Stimulated activated CD4-positive, alpha-beta T cell treated with anti-CD3 and anti-CD28 coated beads, Interleukin-1b, Interleukin-23, amount 100 ng/mL, for 48 hours (primary cell): ENCODE measurements around the gene RALGAPA2.
A peak's percentile ranks its signal among the peaks of the same experiment; 100 is the strongest.

Experiments used
- DNase-seq: peaks from one replicate; pipeline ENCODE4 v3.0.0-alpha.2; 2020

RALGAPA2 gene

DNA sequence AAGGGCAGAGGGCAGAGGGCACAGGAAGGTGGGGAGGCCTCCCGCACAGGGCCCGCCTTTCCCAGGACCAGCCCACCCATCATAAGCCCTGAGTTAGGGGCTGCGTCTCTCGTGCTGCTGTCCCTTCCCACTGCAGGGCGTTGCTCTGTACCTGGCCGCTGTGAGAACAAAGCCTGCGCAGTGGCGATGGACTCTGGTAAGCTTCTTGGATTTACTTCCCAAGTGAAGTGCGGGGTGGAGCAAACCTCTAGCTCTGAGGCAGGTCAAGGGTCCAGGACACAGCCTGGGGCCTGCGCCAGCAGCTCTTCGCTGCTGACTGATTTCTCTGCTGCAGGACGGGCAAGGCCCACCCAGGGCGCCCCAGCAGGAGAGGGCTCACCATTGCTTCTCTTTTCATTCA is 320.7 kb downstream of the RALGAPA2 start:
- no peak for DNase-seq

DNA sequence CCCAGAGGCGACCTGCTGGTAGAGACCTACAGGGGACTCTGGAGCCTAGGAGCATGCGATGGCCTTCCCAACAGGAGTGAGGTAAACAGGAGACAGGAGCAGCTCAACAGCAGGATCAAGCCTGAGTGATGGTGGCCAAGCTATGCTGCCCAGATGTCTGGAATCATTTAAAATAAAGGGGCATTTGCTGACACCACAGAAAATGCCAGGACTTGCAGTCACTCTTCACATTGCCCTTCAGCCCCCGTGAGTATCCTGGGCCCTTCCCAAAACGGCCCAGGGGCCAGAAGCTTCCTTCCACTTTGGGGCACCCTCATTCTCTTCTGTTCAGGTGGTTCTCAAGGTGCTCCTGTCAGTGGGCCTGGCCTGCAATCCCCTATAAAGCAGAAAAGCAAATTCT is 321.3 kb downstream of the RALGAPA2 start:
- no peak for DNase-seq

DNA sequence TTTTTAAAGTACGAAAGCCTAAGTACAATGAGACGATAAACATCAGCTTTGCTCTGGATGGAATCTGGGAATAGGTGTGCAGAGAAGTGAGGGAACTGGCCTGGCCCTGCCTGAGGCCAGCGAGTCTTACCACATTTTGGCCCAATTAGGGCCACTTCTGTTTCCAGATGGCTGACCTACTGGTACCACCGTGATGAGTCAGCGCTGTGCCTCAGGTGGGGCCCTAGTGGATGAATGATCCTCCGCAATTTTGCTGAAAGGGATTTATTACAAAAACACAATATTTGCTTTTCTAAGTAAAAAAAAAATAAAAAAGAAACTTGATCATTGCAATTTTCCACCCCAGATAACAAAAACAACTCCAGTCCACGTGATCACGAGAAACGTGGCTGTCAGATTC is 322.1 kb downstream of the RALGAPA2 start:
- DNase-seq: no peak

DNA sequence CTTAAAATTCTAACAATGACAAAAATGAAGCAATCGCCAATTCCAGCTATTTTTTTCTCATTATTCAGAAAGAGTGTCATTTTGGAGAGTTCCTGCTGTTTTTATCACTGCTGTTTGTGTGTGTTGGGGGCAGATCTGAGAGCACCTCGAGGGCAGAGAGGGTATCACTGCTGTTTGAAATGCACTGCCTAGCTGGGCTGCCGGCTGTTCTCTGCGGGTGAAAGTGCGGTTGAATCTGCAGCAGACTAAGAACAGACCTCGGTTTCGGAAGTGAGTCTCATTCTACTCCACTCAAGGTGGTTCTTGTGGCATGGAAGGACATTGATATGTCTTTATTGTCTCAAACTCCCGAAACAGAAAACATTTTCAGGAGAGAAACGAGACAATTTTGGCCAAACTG is 326.3 kb downstream of the RALGAPA2 start:
- no peak for DNase-seq

DNA sequence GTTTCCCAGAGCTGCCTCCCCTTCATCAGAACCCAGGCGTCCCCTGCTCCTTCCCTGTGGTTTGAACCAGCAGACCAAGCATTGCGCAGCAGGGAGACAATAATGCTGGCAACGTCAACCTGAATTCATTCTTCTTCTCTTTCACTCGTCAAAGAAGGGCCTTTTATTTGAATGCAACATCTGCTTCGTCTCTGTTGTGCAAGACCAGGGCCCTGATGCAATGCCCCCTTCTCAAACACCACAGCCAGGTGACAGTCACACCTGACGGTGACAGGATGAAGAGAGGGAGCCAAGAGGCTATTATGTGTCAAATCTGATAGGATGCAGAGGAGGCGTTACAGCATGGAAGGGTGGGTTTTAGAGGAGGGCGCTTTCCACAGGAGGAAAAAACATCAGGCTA is 336.6 kb downstream of the RALGAPA2 start:
- no peak for DNase-seq

DNA sequence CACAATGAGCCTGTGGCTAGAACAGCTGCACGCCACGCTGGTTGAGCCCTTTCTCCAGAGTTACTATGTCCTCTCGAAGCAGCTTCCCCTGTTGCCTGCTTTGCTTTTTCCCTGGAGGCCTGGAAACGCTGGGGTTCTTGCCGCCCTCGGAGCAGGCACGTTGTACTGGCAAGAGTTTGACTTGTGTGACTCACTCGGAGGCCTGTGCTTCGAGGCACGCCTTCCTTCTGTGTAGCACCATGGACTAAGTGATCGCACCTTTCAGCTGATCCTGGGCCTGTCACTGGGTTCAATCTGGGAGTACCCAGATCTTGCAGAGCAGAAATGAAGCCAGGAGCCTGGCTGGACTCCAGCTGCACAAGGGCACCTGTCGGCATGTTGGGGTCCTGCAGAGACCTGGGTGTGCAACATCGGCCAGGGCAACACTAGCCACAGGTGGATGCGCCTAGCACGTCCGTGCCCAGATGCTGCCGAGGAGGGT is 339.3 kb downstream of the RALGAPA2 start:
- DNase-seq: no peak

DNA sequence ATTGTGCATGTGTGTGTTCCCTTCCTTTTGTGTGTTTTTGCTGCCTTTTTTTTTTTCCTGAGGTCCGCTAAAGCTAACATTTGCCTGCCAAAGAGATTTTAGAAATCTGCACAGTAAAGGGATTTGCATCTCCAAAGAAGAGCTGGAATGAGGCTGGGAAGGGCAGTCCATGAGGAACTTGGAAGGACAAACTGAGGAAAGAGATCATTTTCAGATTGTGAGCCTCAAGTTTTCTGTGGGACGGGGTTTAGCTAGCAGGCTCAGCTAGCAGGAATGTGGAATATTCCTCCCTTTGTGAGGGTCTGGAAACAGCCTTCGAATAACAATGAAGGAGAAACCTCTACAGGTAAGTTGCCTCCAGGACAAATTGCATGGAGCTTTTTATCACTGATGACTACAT is 340.8 kb downstream of the RALGAPA2 start:
- DNase-seq: no peak

DNA sequence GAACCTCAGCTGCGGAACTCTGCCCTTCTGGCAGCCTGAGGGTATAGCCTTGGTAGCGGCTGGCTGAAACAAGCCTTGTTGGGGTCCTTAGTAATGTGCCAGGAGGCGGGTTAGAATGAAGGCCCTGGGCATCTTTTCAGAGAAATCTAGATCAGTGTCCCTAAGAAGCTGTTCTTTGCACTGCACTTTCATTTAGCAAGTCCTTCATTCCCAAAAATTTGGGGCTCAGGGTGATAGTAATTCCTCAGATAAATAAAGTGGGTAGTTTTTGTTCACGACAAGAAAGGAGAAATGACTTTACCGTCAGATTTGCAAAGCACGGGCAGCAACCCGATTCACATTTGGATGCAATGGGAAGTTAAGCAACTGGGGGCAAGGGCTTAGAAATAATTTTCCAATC is 341.4 kb downstream of the RALGAPA2 start:
- DNase-seq: no peak

DNA sequence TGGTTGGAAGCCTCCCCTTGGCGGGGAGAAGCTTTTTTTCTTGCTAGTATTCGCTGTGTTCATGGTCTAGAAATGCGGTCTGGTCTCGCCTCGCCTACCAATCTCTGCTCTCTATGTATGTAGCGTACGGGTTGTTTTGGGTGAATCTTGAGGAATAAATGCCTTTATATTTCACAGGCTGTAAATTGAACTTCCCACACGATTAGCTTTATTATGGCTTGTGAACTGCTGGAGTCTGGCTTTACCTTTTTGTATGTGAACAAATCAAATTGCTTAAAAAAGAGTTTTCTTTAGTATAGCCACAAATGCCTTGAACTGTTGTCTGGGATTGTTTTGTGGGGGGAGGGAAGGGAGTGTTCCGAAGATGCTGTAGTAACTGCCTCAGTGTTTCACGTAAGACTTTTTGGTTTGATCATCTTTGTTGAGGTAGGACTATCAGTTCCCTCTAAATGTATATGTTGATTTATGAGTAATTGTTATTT is 342.3 kb downstream of the RALGAPA2 start:
- DNase-seq: no peak

DNA sequence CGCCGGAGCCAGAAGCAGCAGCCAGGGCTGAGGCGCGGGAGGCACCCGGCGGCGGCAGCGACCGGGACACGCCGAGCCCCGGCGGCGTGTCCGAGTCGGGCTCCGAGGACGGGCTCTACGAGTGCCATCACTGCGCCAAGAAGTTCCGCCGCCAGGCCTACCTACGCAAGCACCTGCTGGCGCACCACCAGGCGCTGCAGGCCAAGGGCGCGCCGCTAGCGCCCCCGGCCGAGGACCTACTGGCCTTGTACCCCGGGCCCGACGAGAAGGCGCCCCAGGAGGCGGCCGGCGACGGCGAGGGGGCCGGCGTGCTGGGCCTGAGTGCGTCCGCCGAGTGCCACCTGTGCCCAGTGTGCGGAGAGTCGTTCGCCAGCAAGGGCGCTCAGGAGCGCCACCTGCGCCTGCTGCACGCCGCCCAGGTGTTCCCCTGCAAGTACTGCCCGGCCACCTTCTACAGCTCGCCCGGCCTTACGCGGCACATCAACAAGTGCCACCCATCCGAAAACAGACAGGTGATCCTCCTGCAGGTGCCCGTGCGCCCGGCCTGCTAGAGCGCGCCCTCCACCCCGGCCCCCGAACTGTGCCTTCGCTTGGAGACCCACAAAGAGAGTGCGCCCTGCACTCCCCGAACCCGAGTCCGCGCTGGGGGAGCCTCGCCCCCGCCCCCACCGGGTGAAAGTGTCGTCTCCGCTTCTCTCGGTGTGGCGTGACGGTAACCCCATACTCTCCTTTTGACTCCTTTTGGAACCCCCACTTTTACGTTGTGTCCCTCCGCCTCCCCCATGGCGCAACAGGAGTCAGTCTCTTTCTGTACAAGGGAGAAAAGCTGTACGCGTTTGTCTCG is 343.0 kb downstream of the RALGAPA2 start:
- peak; percentile 30 for DNase-seq

DNA sequence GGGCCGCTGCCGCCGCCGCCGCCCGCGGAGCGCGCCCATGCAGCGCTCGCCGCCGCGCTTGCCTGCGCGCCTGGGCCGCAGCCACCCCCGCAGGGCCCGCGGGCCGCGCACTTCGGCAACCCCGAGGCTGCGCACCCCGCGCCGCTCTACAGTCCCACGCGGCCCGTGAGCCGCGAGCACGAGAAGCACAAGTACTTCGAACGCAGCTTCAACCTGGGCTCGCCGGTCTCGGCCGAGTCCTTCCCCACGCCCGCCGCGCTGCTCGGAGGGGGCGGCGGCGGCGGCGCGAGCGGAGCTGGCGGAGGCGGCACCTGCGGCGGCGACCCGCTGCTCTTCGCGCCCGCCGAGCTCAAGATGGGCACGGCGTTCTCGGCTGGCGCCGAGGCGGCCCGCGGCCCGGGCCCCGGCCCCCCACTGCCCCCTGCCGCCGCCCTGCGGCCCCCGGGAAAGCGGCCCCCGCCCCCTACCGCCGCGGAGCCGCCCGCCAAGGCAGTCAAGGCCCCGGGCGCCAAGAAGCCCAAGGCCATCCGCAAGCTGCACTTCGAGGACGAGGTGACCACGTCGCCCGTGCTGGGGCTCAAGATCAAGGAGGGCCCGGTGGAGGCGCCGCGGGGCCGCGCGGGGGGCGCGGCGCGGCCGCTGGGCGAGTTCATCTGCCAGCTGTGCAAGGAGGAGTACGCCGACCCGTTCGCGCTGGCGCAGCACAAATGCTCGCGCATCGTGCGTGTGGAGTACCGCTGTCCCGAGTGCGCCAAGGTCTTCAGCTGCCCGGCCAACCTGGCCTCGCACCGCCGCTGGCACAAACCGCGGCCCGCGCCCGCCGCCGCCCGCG is 343.8 kb downstream of the RALGAPA2 start:
- no peak for DNase-seq

DNA sequence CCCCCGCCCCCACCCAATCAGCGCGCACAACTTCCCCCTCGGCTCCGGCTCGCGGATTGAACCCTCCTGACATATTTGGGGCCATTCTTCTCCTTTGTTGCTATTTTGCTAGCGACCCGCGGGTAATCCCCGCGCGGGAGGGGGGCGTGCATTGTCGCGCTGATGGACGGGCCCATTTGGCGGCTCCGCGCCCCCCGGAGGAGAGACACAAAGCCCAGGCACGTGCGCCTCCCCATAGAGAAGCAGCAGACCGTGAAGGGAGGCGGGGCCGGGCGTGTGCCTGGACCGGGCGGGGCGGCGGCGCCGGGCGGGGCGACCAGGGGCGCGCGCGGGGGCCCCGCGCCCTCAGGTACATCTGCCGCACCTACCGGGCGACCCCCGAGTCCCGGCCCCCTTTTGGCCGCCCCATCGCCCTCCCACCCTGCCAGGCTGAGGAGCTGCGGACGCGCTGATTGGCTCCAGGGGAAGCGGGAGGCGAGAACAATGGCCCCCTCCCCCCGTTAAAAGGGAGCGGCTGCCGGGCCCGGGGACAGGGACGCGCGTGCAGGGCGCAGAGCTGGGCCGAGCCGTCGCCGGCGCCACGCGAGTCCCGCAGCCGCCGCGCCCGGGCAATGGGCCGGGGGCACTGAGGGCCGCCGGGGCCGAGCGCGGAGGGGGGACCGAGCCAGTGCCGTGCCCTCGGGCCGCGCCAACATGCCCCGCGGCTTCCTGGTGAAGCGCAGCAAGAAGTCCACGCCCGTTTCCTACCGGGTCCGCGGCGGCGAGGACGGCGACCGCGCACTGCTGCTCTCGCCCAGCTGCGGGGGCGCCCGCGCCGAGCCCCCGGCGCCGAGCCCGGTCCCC is 344.6 kb downstream of the RALGAPA2 start, which contains the start of gene INSM1:
TSS of gene INSM1 (plus strand) at position 530 of the 843 bp plus-strand sequence. CDS start at position 694, 164 bp downstream.
- DNase-seq: peak; percentile 54

DNA sequence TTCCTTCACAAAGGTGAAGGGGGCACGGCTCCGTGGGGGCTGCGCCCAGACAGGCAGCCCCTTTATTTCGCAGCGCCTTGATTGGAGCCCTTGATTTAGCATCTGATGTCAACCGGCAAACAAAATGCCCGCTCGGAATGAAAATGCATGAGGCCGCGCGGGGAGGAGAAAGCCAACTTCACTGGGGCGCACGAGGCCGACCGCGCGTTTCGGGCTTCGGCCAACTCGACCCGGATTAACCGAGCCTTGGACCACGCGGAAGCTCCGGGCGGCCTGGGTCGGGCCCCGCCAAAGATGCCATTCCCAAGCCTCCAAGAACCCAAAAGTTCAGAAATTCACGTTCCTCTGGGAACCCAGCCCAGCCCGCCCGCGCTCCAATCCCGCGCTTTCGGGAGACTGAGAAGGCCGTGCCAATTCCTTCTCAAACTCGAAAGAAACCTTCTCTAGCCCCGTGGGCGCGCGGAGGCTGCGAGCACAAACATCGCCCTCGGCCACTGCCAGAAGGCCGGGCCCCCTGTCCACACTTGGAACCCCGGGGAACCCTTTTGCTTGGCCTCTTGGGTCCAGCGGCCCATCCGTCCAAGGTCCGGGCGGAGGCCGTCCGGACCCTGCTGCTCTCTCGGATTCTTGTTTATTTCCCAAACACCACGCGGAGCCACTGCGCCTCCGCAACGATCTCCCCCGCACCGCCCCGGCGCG is 345.4 kb downstream of the RALGAPA2 start:
- DNase-seq: no peak

DNA sequence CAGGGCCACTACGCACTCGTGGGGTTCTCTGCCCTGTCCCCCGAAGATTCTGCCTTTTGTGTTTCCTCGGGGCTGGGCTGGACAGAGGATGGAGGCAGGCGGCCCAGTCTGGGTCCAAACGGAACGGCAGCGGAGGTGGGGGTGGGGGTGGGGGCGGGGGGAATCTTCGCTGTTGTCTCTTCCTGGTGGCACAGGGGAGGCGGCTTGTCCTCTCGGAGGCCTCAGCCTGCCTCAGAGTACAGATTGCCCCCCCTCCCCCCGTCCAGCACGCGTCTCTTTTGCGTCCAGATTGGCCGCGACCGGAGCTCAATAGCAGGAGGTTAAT is 345.9 kb downstream of the RALGAPA2 start:
- no peak for DNase-seq

DNA sequence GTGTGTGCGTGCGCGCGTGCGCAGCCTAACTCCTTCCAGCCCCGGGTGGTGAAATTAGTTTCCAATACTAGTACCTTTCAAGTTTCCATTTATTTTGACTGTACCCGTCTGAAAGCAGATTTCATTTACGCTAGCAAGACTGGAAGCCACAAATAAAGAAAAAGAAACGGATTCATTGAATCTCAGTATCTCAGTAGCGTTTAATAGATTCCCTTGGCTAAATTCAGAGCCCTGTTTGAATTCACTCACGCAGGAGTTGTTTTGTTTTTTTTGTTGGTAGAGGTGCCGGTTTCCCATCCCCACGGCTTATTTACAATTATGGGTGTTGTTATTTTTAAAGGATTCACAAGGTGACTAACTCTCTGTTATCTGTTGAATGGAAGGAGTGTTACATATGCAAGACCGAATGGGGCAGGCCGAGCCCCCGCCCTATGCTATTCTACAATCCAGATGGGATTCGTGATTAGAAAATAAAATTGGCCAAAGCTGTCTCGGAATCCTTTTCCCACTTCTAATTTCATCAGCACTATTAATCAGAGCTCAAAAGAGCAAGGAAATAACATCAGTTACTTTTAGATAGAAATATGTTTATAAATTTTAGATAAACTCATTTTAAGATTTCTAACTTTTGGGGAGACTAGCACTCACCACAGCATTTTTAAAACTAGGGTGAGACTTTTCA is 346.8 kb downstream of the RALGAPA2 start:
- DNase-seq: peak; percentile 41

DNA sequence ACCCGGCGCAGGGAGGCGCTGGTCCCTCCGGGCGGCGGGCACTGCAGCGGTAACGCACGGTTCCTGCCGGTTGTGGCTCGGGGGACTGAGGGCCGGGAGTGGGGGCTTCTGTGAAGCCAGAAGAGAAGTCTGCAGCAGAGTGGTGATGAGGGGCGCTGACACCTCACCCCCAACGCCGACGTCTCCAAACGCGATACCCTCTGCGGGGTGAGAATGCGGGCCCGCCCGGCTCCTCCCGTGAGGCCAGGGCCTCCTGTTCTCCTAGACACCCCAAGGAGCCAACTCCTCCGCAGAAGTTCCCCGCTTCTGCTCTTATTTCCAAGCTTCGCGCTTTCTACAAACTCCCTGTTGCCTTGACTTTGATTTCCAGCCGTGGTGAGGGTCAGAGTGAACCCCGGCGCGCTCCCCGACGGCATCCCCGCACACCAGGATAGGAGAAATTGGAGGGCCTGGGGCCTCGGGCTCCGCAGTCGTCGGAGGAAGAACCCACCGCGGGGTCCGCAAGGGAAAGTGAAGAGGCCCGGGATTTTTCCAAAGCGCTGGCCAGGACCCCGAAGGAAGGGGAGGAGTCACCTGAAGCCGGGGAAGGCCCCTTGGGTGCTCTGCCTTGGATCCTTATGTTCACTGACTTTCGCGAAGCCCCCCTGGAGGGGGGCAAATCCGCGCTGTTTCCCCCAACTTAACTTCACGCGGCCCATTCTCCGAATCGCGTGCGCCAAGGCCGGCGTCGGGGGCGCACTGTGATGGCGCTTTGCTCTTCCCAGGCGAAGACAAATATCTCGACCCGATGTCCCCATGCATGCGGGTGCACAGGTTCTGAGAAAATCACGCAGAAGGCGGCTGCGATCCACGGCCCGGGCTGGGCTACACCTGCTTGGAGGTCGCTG is 347.6 kb downstream of the RALGAPA2 start:
- no peak for DNase-seq

DNA sequence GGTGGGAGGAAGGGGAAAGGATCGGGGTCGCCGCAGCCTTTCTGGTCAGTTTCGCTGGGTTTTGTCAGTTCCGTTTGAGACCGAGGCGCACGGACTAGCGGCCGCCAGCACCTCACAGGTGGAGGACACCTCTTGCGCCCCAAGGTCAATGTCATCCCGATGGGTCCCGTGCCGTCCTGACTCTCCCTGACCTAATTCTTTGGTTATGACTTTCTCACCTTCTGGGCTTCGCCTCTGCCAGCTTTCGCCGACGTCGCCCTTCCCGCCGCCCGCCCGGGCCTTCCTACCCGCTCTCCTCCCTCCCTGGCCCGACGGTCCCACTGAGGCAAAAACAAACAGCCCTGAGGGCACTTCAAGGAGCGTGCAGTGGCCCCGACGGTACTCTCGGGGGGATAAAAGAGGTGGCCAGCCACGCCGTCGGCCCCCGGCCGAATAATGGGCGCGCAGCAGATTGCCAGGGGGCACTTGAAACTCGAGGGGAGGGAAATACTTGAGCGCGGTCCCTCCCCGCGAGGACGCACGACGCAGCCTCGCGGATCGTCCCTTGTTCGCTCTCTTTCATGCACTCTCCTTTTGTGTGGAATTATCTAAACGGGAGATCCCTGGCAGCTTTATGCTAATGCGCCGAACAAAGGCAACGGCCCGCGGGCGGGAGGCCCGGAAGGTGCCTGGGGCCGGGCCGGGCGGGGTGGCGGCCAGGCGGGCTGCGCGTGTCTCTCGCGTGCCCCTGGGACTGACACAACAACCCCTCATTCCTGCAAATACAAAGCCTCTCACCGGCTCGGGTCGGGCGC is 348.4 kb downstream of the RALGAPA2 start:
- no peak for DNase-seq

DNA sequence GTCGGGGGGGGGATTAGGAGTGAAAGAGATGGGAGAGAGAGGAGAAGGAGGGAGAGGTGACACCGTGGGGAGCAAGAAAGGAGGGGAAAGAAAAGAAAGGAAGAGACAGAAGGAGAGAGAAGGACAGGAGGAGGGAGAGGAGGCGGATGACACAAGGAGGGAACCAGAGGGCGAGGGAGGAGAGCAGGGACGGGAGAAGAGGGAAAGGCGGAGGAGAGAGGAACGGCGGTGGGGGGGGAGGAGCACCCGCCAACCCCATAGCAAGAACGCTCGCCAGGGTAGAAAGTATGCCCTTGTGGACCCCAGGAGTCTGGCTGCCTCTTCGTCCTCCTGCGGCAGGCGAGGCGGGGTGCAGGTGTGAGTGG is 349.0 kb downstream of the RALGAPA2 start:
- no peak for DNase-seq

DNA sequence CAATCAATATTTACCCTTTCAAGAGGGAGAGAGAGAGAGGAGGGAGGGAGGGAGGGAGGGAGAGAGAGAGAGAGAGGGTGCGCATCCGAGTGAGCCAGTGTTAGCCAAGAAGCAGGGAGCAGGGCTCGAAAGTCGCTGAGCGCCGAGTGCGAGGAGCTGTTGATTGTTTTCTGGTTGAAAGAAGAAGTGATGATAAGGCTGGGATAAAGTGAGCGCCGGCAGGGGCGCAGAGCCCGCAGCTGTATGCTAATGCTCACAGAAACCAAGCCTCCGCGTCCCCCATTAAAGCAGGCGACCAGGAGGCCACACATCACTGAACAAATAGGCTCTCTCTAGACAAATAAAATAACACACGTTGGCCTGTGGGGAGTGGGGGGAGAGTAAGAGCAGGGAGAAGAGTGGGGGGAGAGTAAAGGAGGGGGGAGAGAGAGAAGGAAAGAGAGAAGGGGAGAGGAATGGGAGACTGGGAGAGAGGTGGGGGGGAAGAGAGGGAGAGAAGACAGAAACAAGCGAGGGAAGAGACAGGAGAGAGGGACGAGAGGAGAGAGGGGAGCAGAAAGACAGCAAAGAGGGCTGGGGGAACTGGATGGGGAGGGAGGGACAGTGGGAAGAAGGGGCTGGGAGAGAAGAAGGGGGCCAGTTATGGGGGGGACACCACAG is 349.5 kb downstream of the RALGAPA2 start:
- DNase-seq: no peak
